Endodermal cell (in vitro differentiated cells): ENCODE measurements around the gene GLUD2. TPM values are rescaled to one million over a fixed set of nuclear protein-coding genes. Genes with fewer than 3 reads are reported as not detected.

Experiments
- DNase-seq: peaks from one replicate; pipeline ENCODE4 v3.0.0-alpha.2; 2017
- H3K27ac ChIP-seq: 2 replicates; pipeline ENCODE4 v1.5.1; 2013; ENCODE audit warnings: mild to moderate bottlenecking, low read depth, low read length, moderate library complexity
- H3K27me3 ChIP-seq: 2 replicates; pipeline ENCODE4 v1.6.1; 2013; ENCODE audit warnings: mild to moderate bottlenecking, low read length, moderate library complexity; ENCODE audit not compliant: insufficient read depth, control insufficient read depth, poor library complexity, severe bottlenecking
- H3K36me3 ChIP-seq: 2 replicates; pipeline ENCODE4 v1.7.0; 2013; ENCODE audit warnings: mild to moderate bottlenecking, low read length, moderate library complexity; ENCODE audit not compliant: control insufficient read depth, insufficient read depth
- H3K4me1 ChIP-seq: one replicate; pipeline ENCODE4 v1.7.0; 2013; ENCODE audit warnings: low read length; ENCODE audit not compliant: control insufficient read depth, insufficient read depth
- H3K4me3 ChIP-seq: 2 replicates; pipeline ENCODE4 v1.5.1; 2013; ENCODE audit warnings: mild to moderate bottlenecking, low read length, moderate library complexity
- H3K9ac ChIP-seq: 2 replicates; pipeline ENCODE4 v1.6.1; 2013; ENCODE audit warnings: mild to moderate bottlenecking, low read length, moderate library complexity; ENCODE audit not compliant: poor library complexity, severe bottlenecking; ENCODE audit errors: extremely low read depth
- H3K9me3 ChIP-seq: 2 replicates; pipeline ENCODE4 v1.6.1; 2013; ENCODE audit warnings: mild to moderate bottlenecking, low read length, moderate library complexity; ENCODE audit not compliant: control insufficient read depth
- H3K27ac Mint-ChIP-seq: 2 replicates; pipeline ENCODE4 v1.8.0; 2020; ENCODE audit warnings: mixed read lengths
- H3K27me3 Mint-ChIP-seq: 2 replicates; pipeline ENCODE4 v1.8.0; 2021; ENCODE audit warnings: mild to moderate bottlenecking, mixed read lengths; ENCODE audit not compliant: insufficient read depth
- H3K36me3 Mint-ChIP-seq: 2 replicates; pipeline ENCODE4 v1.8.0; 2020; ENCODE audit warnings: low read depth, mixed read lengths
- H3K4me1 Mint-ChIP-seq: 2 replicates; pipeline ENCODE4 v1.8.0; 2020; ENCODE audit warnings: mixed read lengths
- H3K4me3 Mint-ChIP-seq: 2 replicates; pipeline ENCODE4 v1.8.0; 2020; ENCODE audit warnings: mild to moderate bottlenecking, moderate library complexity, mixed read lengths
- H3K9me3 Mint-ChIP-seq: 2 replicates; pipeline ENCODE4 v1.8.0; 2020; ENCODE audit warnings: mild to moderate bottlenecking, mixed read lengths
- CTCF ChIP-seq: fragments of 200-600 bp; sonication (generic); conservative IDR thresholded peaks from 2 replicates; pipeline ENCODE4 v1.5.0; 2021; ENCODE audit warnings: antibody characterized with exemption, mild to moderate bottlenecking
- WGBS, 2 experiments: methylation state at CpG; one replicate each; pipeline versions ENCODE4 v1.1.5 to v1.1.7; 2013; ENCODE audit warnings: missing lambda C conversion rate in 2 of 2, mixed read lengths in 1 of 2; ENCODE audit not compliant: insufficient coverage in 1 of 2, insufficient read length in 1 of 2; 5-methylcytosine and 5-hydroxymethylcytosine counted together
- total RNA-seq, 2 donors: library from RNA; stranded (reverse); fragmentation: NEBNext Ultra II Directional in 1 of 2; extraction: Animal tissue kit (Norgen Biotek cat#: 25700) in 1 of 2; gene quantifications; 2 replicates in 1 of 2; 3 replicates in 1 of 2; pipeline ENCODE4 v1.2.1, GENCODE V29; 2021

The GLUD2 gene
- total RNA-seq, 2 donors from 2014 or later, result 3.6 to 7.9 TPM

DNA sequence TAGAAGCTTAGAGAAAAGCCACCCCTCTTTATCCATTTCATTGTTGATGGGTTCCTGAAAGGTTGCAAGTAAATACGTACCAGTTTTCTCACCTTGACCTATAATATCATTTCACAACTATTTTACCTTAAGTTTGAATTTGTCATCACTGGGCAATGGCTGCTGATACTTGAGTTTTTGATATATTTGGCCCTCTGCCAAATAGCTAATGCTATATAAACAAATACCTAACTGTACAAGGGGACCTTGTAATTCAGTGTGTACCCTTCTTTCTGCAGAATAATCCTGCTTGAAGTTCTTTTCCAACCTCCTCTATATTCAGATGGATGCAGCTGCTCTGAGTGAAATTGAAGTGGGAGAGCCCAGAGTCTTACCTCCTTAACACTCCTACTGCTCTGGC lies 19.0 kb upstream of the GLUD2 start:
- Mint-ChIP-seq H3K4me3 (no peak overlapping the region), H3K27ac (no peak overlapping the region), H3K27me3 (peaks cover 8% of the 10 kb centered on the region), H3K36me3 (no peaks in the 10 kb centered on the region), H3K9me3 (peaks cover 38% of the 10 kb centered on the region), H3K4me1 (no peaks in the 10 kb centered on the region)
- H3K4me3 ChIP-seq, result no peak overlapping the region
- H3K27me3 ChIP-seq, result no peaks in the 10 kb centered on the region
- H3K9ac ChIP-seq, result no peak overlapping the region
- no peak for TF ChIP-seq CTCF
- 67% methylated on average over 1 of the region's 1 CpG; no CpG with 5 or more reads in 1 of the 2 experiments for WGBS, 2 experiments
- H3K36me3 ChIP-seq, result no peaks in the 10 kb centered on the region
- H3K4me1 ChIP-seq, result no peaks in the 10 kb centered on the region
- no peak for DNase-seq
- no peaks in the 10 kb centered on the region for H3K9me3 ChIP-seq
- no peak overlapping the region for H3K27ac ChIP-seq

- H3K4me3 ChIP-seq, result no peak overlapping the region
- Mint-ChIP-seq H3K36me3 (no peaks in the 10 kb centered on the region), H3K27me3 (peaks cover 8% of the 10 kb centered on the region), H3K9me3 (peaks cover 40% of the 10 kb centered on the region), H3K4me1 (no peaks in the 10 kb centered on the region), H3K4me3 (no peak overlapping the region), H3K27ac (no peak overlapping the region)
- no peaks in the 10 kb centered on the region for H3K9me3 ChIP-seq
- H3K9ac ChIP-seq, result no peak overlapping the region
- H3K36me3 ChIP-seq, result no peaks in the 10 kb centered on the region
- TF ChIP-seq CTCF, result no peak
- DNase-seq, result no peak
- no peaks in the 10 kb centered on the region for H3K27me3 ChIP-seq
- H3K4me1 ChIP-seq, result no peaks in the 10 kb centered on the region
- H3K27ac ChIP-seq, result no peak overlapping the region
- WGBS, 2 experiments, result 85 to 90% methylated on average over 4 of the region's 4 CpGs
Measured at GRCh38 chrX:121030083-121030482, 17.3 kb upstream of the GLUD2 start.

GRCh38 chrX:121032531-121032930 lies 14.9 kb upstream of the GLUD2 start:
- Mint-ChIP-seq H3K27ac (no peak overlapping the region), H3K4me3 (no peak overlapping the region), H3K9me3 (peaks cover 35% of the 10 kb centered on the region), H3K36me3 (no peaks in the 10 kb centered on the region), H3K4me1 (no peaks in the 10 kb centered on the region), H3K27me3 (peaks cover 5% of the 10 kb centered on the region)
- H3K4me1 ChIP-seq, result no peaks in the 10 kb centered on the region
- DNase-seq, result no peak
- no peaks in the 10 kb centered on the region for H3K9me3 ChIP-seq
- no peak overlapping the region for H3K27ac ChIP-seq
- H3K36me3 ChIP-seq, result no peaks in the 10 kb centered on the region
- no peak for TF ChIP-seq CTCF
- no peak overlapping the region for H3K9ac ChIP-seq
- no peak overlapping the region for H3K4me3 ChIP-seq
- no peaks in the 10 kb centered on the region for H3K27me3 ChIP-seq
- 95 to 100% methylated on average over 1 to 2 of the region's 2 CpGs for WGBS, 2 experiments
